Measurements from ENCODE around the gene RCOR3.

GRCh38 chr1:211313392-211313791 is 54.2 kb downstream of the RCOR3 start:
- TF ChIP-seq POLR2A (IDR thresholded peaks at IDR 0.05), result no peak
- TF ChIP-seq POLR2AphosphoS5 (IDR thresholded peaks at IDR 0.05), result no peak

All from upper lobe of left lung (tissue), 4 donors.